Calu3 (cell line): ENCODE data around the gene CAPZA1. TPM values are rescaled to one million over a fixed set of nuclear protein-coding genes. Genes with fewer than 3 reads are reported as not detected.

Source experiments
- BruUV-seq: library from RNA; stranded (reverse); fragments of 400-500 nt; replicated peaks from 2 replicates; lab custom pipeline; 2021; lab: Mats Ljungman, UMichigan
- CTCF ChIA-PET: fragments of 300-600 bp; sonication (Branson Sonifier 250); formaldehyde crosslinking; loops from one replicate; lab custom pipeline; 2022; ENCODE audit warnings: antibody characterized with exemption; lab: Charles Lee
- DNase-seq: peaks from one replicate; pipeline ENCODE4 v3.0.0; 2022
- H3K27ac Mint-ChIP-seq: one replicate; pipeline ENCODE4 v1.8.0; 2022; ENCODE audit warnings: mixed read lengths; ENCODE audit not compliant: unreplicated experiment
- H3K27me3 Mint-ChIP-seq: one replicate; pipeline ENCODE4 v1.8.0; 2022; ENCODE audit warnings: mixed read lengths; ENCODE audit not compliant: unreplicated experiment
- H3K36me3 Mint-ChIP-seq: one replicate; pipeline ENCODE4 v1.8.0; 2022; ENCODE audit warnings: mild to moderate bottlenecking, moderate library complexity, mixed read lengths; ENCODE audit not compliant: insufficient read depth, unreplicated experiment
- H3K4me1 Mint-ChIP-seq: one replicate; pipeline ENCODE4 v1.8.0; 2022; ENCODE audit warnings: mild to moderate bottlenecking, low read depth, mixed read lengths; ENCODE audit not compliant: unreplicated experiment
- H3K4me3 Mint-ChIP-seq: one replicate; pipeline ENCODE4 v1.8.0; 2022; ENCODE audit warnings: mild to moderate bottlenecking, low read depth, moderate library complexity, mixed read lengths; ENCODE audit not compliant: unreplicated experiment
- H3K9me3 Mint-ChIP-seq: one replicate; pipeline ENCODE4 v1.8.0; 2022; ENCODE audit warnings: low read depth, mixed read lengths; ENCODE audit not compliant: unreplicated experiment
- CTCF ChIP-seq: fragments of 200-600 bp; IDR thresholded peaks from one replicate; pipeline ENCODE4 v1.8.0; 2022; ENCODE audit warnings: antibody characterized with exemption; ENCODE audit not compliant: unreplicated experiment
- intact Hi-C: fragments of 100-400 bp; cut with micrococcal nuclease; formaldehyde crosslinking; loops from one replicate; pipeline ENCODE4 v1.10.0; 2022; ENCODE audit not compliant: unreplicated experiment
- total RNA-seq: library from RNA; stranded (reverse); gene quantifications from 2 replicates; pipeline ENCODE4 v1.2.3, GENCODE V29; 2022

Gene CAPZA1
- total RNA-seq, 1 experiment from 2014 or later: 103 TPM

GRCh38 chr1:112694363-112694929 is 74.8 kb downstream of the CAPZA1 start:
- no peaks in the 10 kb centered on the region for H3K27me3 Mint-ChIP-seq

DNA sequence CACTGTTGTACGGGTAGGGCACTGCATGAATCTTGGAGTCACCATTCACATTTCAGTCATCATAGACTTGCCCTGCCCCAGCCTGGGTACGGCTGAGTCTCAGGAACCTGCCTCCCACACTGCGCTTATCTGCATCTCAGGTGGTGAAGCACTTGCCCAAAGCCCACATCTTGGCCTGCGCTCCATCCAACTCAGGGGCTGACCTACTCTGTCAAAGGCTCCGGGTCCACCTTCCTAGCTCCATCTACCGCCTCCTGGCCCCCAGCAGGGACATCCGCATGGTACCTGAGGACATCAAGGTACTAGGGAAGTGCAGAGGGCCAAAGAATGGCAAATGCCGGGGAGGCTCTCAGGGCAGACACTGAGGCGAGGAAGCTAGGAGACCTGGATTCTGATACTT is 75.6 kb downstream of the CAPZA1 start:
- Mint-ChIP-seq H3K27me3 (no peaks in the 10 kb centered on the region), H3K9me3 (no peaks in the 10 kb centered on the region), H3K27ac (no peak overlapping the region), H3K36me3 (peaks cover 19% of the 10 kb centered on the region), H3K4me3 (no peak overlapping the region), H3K4me1 (peaks cover 19% of the 10 kb centered on the region)
- DNase-seq: no peak
- CTCF ChIA-PET: interaction anchor here (1.5 kb wide), 1 partner anchor 21 kb away, joined by 3 read pairs; the partner anchor contains the start of gene MOV10
- no TSS peak for BruUV-seq
- intact Hi-C loops: no loop called here
- TF ChIP-seq CTCF: no peak

More at GRCh38 chr1:112694363-112694929, 74.8 kb downstream of the CAPZA1 start:
- H3K36me3 Mint-ChIP-seq: peaks cover 11% of the 10 kb centered on the region
- no peak overlapping the region for H3K27ac Mint-ChIP-seq
- intact Hi-C loops: no loop called here
- peaks cover 11% of the 10 kb centered on the region for H3K4me1 Mint-ChIP-seq
- no peak for DNase-seq
- H3K9me3 Mint-ChIP-seq: no peaks in the 10 kb centered on the region
- no peak overlapping the region for H3K4me3 Mint-ChIP-seq
- CTCF ChIA-PET: interaction anchor here (1.5 kb wide), 1 partner anchor 20 kb away, joined by 3 read pairs; the partner anchor contains the start of gene MOV10
- TF ChIP-seq CTCF: no peak
- no TSS peak for BruUV-seq

- no peaks in the 10 kb centered on the region for H3K27me3 Mint-ChIP-seq
- no peak for TF ChIP-seq CTCF
- no peak for DNase-seq
- H3K27ac Mint-ChIP-seq: no peak overlapping the region
- BruUV-seq: no TSS peak
- peaks cover 31% of the 10 kb centered on the region for H3K4me1 Mint-ChIP-seq
- no peak overlapping the region for H3K4me3 Mint-ChIP-seq
- CTCF ChIA-PET: no interaction called here
- intact Hi-C loops: no loop called here
- no peaks in the 10 kb centered on the region for H3K9me3 Mint-ChIP-seq
- peaks cover 34% of the 10 kb centered on the region for H3K36me3 Mint-ChIP-seq
Measured at GRCh38 chr1:112696578-112697314, 77.1 kb downstream of the CAPZA1 start.

GRCh38 chr1:112697781-112698201 is 78.2 kb downstream of the CAPZA1 start:
- CTCF ChIA-PET: interaction anchor here (1.6 kb wide), 1 partner anchor 24 kb away, joined by 10 read pairs; the partner anchor contains the start of gene MOV10
- TF ChIP-seq CTCF: no peak
- no TSS peak for BruUV-seq
- intact Hi-C loops: no loop called here
- no peak overlapping the region for H3K4me3 Mint-ChIP-seq
- H3K4me1 Mint-ChIP-seq: peaks cover 39% of the 10 kb centered on the region
- H3K27ac Mint-ChIP-seq: no peak overlapping the region
- no peak for DNase-seq
- no peaks in the 10 kb centered on the region for H3K9me3 Mint-ChIP-seq
- no peaks in the 10 kb centered on the region for H3K27me3 Mint-ChIP-seq
- H3K36me3 Mint-ChIP-seq: peaks cover 44% of the 10 kb centered on the region
